Measurements from ENCODE around the gene UNC5A. TPM values are rescaled to one million over a fixed set of nuclear protein-coding genes. Genes with fewer than 3 reads are reported as not detected.

The UNC5A gene
- polyA plus RNA-seq, 4 donors = 0.08 to 0.35 (median 0.18) TPM

DNA sequence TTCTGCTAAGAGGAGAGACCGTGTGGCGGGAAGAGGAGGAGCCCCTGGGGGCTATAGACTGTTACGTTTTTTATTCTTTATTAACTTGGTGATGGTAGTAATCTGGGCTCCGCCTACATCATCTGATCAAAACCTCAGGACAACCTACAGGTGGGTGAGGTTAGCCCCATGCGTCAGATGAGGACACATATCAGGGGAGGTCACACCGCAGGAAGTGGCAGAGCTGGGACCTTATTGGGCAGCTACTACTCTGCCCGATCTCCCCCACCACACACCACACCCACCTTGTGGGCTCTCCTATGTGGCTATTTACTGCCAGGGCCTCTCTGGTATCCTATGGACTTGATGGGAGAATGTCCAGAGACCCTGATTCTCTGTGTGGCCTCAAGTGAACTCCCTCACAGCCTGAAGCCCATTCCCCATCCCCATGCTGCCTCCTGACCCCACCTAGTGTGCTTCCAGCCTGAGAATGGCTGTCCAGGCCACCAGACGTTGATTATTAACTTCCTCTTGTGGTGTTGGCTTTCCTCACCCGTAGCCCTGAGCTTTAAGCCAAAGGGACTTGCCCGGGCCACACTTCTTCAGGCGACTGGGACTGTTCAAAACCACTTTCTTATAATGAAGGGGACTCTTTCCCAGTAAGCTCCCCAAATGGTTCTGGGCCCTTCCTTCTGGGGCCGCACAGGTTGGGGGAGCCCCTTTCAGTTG is 8.2 kb downstream of the UNC5A start:
- DNase-seq (ENCODE audit: low read depth in 4 of 4, low spot score in 2 of 4) = no peak

DNA sequence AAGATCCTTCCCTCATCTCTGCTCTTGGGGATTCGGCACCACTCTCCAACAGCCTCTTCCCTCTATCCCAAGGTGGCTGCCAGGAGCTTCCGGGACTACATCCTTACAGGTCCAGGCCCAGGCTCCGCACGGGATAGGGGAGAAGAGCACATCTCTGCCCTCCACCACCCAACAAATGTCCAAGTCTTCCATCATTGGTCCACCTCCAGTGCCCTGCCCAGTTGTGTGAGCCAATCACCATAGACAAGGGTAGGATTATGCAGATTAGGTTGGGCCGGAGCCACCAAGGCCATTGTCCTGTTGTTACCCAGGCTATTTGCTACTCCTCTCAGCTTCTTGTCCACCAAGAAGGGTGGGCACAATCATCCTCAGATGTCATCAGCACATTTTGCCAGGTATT is 9.1 kb downstream of the UNC5A start:
- DNase-seq (ENCODE audit: low read depth in 4 of 4, low spot score in 2 of 4) = no peak

DNA sequence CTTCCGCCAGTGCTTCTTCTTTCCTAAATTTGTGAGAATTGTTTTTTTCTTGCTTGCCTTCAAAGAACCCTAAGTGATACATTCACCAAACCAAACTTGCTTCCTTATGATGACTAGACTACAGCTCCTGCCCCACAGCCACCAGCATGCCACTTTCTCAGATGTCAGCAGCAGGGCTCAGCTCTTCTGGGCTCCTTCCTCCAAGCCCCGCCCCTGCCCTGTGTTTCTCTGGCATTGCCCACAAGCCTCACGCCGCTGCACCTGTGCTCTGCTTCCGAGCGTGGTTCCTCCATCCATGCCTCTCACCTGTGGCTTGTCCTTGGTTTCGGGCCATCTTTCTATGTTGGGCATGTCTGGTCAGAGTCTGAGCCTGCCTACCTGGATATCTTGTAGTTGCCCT is 10.6 kb downstream of the UNC5A start:
- no peak for DNase-seq (ENCODE audit: low read depth in 4 of 4, low spot score in 2 of 4)

DNA sequence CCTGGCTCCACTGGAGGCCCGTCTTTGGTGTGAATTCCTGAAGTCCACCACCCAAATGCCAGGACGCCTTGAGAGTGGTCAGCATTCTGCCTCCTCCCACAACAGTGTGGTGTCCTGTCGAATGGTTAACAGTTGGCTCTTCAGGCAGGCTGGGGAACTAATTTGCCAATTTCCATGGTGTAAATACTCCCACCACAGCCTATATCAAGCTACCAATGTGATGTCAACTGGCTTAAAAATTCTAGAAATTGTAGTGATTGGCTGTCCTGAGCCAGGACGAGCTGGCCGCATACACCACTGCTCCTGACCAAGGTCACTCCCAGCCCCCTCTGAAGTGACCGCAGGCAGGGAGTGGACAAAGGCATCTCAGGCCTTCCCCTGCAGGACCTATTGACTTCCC is 11.1 kb downstream of the UNC5A start:
- DNase-seq (ENCODE audit: low read depth in 4 of 4, low spot score in 2 of 4) = no peak

DNA sequence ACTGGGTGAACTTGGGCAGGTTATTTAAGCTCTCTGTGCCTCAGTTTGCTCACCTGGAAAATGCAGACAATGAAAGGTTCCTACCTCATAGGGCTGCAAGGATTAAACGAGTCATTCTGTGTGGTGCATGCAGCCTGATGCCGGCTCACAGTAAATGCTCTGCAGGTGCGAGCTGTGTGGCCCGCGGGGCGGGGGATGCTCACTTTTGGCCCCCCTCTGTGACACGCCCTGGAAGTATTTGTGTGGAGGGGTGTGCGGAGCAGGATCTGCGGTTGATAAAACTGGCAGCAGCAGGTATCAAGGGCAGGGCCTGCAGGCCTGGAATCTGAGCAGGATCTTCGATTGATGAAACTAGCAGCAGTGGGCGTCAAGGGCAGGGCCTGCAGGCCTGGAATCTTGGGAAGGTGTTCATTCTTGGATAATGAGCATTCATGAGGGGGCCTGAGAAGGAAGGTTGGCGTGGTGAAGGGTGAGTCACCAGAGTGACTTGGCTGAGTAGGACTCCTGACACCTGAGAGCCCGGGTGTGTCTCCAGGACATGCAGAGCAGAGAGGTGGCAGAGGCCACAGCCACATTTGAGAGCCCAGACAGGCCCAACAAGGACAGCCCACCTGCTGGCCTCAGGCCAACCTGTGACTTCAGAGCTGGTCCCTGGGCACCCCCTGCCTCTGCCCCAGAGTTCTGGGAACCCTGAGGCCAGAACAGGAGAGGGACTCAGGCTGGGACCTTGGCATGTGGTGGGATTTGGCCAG is 11.9 kb downstream of the UNC5A start:
- no peak for DNase-seq (ENCODE audit: low read depth in 4 of 4, low spot score in 2 of 4)

DNA sequence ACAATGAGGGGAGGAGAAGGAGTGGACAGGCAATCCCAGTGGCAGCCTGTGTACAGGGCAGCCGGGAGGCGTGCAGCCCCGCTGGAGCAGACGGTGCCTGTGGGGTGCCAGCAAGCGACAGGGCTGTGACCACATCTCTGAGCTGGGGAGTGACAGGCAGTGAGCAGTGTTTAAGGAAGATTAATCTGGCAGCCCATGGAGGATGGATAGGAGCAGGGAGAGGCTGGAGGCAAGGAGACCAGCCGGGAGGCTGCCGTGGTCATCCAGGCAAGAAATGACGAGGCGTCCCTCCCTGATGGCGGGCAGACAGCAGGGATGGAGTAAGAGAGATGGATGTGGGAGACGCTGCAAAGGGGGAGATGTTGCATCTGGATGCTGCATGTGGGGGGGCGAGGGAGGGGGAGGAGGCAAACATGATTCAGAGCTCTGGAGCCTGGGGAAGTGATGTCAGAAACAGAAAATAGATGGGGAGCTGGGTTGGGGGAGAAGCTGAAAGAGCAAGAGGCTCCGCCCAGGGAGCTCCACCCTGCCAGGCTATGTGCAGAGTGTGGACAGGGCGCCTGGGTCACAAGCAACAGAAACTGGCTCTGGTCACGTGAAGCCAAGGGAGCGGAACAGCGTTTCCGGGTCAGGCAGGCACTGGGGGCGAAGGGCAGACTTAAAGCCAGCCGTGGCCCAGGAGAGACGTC is 12.6 kb downstream of the UNC5A start:
- no peak for DNase-seq (ENCODE audit: low read depth in 4 of 4, low spot score in 2 of 4)

DNA sequence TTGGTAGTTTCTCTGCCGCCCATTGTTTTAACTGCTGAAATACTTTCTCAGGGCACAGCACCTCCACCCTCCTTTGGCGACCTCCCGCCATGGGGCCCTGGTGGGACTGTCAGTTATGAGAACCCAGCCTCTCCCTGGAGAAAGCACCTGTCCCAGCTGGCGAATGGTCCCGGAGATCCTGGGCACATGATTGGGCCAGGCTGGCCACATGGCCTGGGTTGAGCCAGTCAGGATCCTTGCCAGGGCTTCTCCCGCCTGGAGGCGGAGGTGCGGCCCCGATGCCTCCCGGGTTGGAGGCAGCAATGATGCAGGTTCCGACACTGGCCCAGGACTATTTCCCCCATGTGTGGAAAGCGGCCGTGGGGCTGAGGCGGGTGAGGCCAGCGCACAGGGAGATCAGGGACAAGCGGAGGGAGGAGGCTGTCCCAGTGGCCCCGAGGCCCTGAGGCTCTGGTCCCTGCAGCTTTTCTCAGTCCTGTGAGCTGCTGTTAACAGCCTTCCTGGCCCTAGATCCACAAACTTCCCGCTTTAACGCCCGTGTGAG is 13.6 kb downstream of the UNC5A start:
- DNase-seq (ENCODE audit: low read depth in 4 of 4, low spot score in 2 of 4) = no peak

DNA sequence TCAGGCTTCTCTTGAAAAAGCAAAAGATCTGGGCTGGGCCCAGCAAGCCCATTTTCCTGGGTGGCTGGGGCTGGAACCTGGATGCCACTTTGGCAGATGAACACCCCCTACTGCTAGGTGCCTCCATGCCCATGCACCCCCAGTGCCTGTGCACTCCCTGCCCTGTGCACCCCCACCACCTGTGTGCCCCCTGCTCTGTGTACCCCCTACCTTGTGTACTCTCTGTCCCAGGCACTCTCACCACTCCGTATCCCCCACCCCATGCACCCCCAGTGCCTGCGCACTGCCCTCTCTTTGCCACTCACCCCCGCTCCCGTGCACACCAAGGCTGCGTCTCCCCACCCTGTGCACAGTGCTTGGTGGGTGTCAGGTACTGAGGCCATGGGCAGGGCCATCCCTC is 14.2 kb downstream of the UNC5A start:
- DNase-seq (ENCODE audit: low read depth in 4 of 4, low spot score in 2 of 4) = no peak

DNA sequence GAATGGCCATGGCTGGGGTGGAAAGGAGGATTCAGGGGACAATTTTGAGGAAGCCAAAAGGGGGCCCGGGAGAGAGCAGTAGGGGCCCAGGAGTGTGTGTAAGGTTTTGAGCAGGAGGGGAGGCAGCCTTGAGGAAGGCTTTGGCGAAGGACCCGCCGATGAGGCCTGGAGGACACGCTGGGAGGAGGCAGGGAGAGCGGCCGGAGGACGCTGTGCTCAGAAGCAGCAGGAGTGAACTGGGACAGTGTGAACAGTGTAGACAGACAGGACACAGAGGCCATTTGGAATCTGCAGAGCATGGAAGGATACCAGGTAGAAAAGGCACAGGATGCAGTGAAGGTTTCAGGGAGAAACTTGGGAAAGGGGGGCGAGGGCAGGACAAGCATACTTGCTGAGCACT is 14.9 kb downstream of the UNC5A start:
- no peak for DNase-seq (ENCODE audit: low read depth in 4 of 4, low spot score in 2 of 4)

DNA sequence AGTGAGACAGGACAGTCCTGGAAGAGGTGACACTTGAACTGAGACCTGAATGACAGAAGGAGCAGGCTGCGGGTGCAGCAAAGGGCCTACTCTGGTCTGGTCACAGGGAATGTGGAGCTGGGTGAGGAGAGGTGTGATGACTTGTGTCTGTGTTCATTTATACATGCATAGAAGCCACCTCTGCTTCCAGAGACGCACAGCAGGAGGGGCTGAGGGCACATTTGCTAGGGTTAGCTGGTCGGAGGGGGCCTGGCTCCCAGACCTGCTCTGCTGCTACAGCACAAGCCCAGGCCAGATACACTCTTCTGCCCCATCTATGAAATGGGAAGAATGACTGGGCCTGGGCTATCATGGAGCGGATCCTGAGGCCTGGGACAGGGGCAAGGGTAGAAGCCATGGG is 15.6 kb downstream of the UNC5A start:
- DNase-seq (ENCODE audit: low read depth in 4 of 4, low spot score in 2 of 4) = no peak

DNA sequence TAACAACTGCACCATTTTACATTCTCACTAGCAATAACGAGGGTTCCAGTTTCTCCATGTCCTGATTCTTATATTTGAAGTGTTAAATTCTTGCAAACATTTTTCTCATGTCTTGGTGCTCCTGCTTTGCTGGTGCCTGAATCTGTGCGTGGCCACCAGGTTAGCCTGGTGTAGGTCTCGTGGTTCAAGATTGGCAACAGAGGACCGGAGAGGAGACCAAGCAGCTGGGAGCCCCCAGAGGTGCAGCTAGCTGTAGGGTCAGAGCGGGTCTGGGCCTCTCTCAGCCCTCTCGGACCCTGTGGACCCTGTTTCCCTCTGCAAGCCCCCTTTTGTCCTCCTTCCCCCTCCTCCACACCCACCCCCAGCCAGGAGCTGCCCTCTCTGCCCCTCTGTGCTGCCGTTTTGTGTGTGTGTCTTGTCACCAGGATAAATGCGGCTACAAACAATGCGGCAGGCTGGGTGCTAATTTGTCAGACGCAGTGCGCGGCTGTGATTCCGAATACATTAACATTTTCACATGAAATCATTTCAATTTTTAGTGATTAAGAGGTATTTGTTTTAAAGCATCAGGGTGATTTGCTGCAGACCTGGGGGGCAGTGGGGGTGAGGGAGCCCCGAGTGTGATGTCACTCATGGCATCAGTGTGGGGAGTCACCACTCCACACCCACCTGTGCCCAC is 17.5 kb downstream of the UNC5A start:
- DNase-seq (ENCODE audit: low read depth in 4 of 4, low spot score in 2 of 4) = no peak

DNA sequence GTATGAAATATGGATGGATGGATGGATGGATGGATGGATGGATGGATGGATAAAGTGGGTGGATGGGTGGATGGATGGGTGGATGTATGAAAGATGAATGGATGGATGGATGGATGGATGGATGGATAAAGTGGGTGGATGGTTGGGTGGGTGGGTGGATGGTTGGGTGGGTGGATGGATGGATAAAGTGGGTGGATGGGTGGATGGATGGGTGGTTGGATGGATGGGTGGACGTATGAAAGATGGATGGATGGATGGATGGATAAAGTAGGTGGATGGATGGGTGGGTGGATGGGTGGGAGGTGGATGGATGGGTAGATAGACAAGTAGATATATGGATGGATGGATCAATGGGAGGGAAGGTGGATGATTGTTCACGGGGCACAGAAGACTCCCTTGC is 19.0 kb downstream of the UNC5A start:
- no peak for DNase-seq (ENCODE audit: low read depth in 4 of 4, low spot score in 2 of 4)

DNA sequence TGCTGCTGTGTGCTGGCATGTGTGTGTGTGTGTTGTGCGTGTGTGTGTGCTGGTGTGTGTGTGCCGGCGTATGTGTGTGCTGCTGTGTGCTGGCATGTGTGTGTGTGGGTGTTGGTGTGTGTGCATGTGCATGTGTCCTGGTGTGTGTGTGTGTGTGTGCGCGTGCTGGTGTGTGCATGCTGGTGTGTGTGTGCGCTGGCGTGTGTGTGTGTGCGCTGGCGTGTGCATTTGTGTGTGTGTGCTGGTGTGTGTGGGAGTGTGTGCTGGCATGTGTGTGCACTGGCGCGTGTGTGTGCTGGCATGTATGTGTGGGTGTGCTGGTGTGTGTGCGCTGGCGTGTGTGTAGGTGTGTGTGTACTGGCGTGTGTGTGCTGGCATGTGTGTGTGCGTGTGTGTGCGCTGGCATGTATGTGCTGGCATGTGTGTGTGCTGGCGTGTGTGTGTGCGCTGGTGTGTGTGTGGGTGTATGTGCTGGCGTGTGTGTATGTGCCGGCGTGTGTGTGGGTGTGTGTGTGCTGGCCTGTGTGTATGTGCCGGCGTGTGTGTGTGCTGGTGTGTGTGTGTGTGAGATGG is 20.1 kb downstream of the UNC5A start:
- no peak for DNase-seq (ENCODE audit: low read depth in 4 of 4, low spot score in 2 of 4)

DNA sequence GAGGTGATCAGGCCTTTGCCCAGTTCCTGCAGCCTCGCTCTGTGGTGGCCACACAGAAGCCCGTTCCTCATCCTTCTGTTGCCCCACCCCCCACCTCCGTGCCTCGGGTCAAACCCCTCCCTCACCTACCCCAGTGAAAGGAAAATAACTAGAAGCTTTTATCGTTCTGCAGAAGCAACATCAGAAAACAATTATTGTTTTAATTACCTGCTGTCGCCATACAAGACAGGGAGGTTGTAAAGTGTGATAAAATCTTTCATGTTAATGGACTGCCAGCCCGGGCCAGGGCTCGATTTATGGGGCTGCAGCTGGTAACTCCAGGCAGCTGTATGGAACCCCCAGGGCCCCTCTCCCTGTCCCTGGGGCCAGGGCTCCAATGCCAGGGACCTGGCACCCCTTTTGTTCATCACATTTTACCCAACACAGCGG is 20.6 kb downstream of the UNC5A start:
- DNase-seq (ENCODE audit: low read depth in 4 of 4, low spot score in 2 of 4) = no peak

DNA sequence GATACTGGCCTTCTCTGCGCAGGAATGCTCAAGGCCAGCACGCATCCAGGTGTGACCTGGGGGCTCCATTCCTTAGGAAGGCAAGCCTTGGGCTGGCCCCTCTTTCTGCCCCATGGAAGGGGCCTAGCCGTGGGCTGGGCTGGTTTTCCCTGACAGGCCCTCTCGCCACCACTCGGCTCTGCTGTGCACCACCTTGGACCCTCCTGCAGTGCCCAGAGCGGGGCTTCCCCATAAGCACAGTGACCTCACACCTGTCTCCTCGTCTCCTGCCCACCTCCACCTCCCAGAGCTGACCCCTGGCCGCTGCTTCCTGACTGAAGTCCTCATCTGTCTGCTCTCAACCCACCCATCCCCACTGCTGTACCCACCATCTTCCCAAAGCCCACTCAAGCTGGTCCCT is 21.1 kb downstream of the UNC5A start:
- no peak for DNase-seq (ENCODE audit: low read depth in 4 of 4, low spot score in 2 of 4)

DNA sequence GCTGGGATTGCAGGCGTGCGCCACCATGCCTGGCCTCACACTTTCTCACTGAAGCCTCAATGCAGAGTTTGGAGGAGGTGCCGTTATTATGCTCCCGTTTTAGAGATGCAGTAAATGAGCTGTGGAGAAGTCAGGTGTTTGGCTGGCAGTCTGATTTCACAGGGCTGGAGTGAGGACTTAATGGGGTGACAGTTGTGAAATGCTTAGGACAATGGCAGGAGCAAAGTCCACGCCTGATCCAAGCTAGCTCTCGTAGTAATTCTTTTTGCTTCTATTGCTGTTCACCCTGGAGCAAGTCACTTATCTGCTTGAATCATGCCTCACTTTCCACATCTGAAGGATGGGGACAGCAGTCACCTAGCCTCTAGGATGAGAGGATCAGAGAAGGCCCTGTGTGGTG is 21.8 kb downstream of the UNC5A start:
- no peak for DNase-seq (ENCODE audit: low read depth in 4 of 4, low spot score in 2 of 4)

DNA sequence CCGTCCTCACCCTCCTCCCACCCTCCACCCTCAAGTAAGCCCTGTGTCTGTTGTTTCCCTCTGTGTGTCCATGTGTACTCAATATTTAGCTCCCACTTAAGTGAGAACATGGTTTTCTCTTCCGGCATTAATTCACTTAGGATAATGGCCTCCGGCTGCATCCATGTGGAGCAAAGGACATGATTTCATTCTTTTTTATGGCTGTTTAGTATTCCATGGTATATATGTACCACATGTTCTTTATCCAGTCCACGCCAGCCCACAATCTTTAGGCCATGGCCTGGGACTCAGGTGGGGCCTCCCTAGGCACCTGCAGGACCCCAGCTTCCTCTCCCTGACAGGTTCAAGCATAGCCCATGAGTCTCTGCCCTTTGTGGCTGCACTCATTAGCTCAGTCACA is 22.9 kb downstream of the UNC5A start:
- DNase-seq (ENCODE audit: low read depth in 4 of 4, low spot score in 2 of 4) = no peak

DNA sequence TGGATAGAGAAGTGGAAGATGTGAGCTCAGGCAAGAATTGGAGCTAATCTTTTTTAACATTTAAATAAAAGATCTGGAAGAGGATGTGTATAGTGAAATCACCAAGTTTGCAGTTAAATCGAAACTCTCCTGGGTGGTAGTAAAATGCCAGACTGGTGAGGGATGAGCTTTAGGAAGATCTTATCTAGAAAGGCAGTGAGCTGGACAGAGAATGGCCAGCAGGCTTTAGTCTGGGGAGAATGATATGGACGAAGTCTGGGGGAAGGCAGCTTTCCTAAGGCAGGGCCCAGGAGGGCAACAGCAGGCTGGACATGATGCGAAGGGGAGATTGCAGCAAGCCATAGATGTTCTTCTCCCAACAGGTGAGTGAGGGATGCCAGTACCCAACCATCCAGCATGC is 25.6 kb downstream of the UNC5A start:
- DNase-seq (ENCODE audit: low read depth in 4 of 4, low spot score in 2 of 4) = no peak

DNA sequence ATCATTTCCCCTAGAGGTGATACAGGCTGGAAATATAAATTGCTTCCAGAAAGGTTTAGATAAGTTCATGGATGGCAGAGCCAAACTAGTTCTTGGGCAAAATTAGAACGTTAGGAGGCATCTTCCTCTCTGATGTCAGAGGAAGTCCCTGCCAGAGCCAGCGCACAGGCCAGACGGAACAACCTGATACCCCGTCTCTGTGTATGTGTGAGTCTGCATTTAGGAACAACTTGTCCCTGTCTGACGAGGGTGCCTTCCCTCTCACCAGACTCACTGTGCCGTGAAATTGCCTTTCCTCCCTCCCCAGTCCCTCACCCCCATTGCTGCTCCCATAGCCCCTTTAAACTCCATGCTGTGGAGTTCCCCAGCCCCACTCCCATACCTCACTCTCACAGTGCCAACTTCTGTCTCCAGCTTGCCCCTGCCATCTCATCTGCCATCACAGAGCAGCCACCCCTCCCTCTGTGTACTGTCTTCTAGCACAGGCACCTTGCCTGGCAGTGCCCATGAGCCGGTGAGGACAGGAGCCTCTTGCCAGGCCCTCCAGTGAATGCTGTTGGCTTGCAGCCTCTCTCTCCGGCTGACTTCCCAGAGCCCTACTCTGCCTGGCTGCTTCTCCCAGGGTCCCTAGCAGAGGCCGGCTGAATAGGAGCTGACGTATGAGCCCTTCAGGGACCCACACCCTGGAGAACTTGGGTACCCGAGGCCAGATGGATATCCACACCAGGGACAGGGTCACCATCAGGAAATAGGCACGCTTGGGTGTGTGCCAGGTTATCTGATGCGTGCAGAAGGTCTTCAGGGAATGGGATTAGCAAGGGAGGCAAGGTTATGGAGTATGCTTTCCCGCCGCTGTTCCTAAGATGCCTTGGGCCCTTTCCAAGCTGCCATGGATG is 26.7 kb downstream of the UNC5A start:
- DNase-seq (ENCODE audit: low read depth in 4 of 4, low spot score in 2 of 4) = no peak

DNA sequence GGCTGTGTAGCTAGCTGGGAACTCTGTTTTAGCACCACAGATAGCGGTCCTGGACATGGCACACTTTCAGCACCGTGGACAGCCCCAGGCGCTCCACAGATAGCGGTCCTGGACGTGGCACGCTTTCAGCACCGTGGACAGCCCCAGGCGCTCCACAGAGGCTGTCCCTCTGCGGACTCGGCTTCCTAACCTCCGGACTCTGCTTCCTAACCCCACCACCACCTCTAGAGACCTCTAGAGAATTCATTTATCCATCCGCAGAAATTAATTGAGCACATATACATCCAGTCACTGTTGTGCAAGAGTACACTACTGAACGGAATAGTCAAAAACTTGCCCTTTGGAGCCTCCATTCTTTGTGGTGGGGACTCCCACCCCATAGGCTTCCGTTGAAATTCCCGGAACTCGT is 27.4 kb downstream of the UNC5A start:
- peak; percentile 69 to 93 (median 84) for DNase-seq (ENCODE audit: low read depth in 4 of 4, low spot score in 2 of 4)

All from left renal cortex interstitium (tissue), 4 donors.